GM11168 (cell line): Measurements from ENCODE around the gene KLF12.

Experiments used
- in situ Hi-C: fragments of 300-500 bp; cut with MboI; formaldehyde crosslinking; loops from one replicate; pipeline ENCODE4 v1.12.0; 2022; ENCODE audit warnings: low sequenced_read_pairs; ENCODE audit not compliant: unreplicated experiment

KLF12 gene

GRCh38 chr13:74134221-74134776 lies at the start of gene KLF12:
TSS of gene KLF12 (minus strand) at chr13:74134404.
- in situ Hi-C loops, result no loop called here

DNA sequence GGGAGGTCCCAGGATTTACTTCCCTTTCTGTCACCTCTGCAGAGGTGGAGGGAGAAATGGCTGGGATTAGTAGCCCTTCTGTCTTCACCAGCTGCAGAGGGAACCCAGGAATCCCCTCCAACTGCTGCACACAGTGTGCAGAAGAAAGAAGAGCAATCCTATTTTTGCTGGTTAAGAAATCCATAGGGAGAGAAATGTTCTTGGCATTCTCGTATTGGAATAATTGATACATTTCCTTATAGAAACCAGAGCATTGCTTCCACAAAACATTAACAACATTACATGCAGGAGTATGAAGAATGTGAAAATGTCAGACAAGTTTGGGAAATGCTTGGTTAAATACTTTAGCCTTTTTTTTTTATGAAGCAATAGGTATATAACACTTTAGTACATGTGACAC lies 48.3 kb upstream of the KLF12 start:
- in situ Hi-C loops, result no loop called here

DNA sequence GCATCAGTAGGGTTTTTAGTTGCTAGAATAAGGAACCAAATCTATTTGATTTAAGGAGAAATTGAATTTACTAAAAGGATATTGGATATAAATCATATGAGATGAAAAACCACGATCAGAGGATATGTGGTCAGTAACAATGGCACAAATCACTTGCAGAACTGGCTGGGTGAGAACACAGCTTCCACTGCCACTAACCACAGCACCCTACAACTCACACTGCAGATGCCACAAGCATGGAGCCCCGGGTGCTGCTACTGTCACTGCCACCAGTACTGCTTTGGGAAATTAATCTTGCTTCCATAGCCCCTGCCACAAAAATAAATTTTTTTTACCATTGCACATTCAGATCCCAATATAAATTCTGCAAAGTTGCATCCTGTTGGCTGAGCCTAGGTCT lies 40.6 kb upstream of the KLF12 start:
- in situ Hi-C loops, result no loop called here

DNA sequence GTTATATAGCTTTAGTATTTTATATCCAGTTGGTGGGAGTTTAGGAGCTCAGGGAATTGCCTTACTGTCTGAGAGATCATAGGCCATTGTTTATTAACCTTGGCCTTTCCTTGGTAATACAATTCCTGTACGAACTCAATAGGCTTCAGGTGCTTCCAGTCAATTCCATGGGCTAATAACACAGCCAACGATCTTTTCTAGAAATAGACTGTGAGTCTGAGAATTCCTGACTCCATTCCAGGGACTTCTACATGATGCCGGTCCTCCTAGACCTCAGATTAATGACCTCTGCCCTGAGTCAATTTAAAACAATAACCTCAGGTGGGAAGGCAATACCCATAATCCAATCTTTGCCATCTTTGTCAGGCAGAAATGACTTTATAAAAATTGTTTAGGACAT lies 39.6 kb upstream of the KLF12 start:
- in situ Hi-C loops, result no loop called here

DNA sequence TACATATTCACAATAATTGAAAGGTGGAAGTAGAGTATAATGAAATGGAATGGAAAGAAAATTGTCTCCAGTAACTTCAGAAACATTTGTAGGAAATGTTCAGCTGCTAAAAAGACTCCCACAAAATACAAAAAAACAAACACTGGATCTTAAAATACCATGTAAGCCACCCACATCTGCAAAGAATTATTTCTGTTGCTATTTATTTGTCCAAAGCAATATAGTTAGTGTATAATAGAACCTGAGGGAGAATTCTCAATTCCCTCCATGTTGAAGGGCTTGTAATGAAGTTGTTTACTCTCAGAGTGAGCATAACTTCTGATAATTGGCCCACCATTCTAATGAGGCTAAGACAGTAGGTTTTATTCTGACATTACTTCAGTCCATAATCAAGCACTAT lies 37.4 kb upstream of the KLF12 start:
- in situ Hi-C loops, result no loop called here

GRCh38 chr13:74169676-74170075 lies 35.5 kb upstream of the KLF12 start:
- in situ Hi-C loops, result no loop called here

DNA sequence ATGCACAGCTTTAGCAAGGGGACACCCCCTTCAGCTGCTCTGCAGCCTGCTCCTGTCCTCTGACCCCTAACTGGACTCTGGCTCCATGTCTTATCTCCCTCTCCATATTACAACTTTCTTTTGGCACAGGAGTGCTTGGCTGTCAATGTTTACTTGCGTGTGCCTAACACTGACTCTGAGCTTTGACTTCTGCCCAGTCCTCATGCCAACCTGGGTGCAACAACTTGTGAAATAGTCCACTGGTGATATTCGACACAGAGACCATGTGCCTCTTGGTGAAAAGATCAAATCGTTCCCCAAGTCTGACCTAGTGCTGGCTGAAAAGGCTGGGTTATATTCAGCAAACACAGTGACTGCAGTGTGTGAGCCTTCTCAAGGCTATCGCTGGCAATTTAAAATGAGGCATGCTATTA lies 34.1 kb upstream of the KLF12 start:
- in situ Hi-C loops, result no loop called here

DNA sequence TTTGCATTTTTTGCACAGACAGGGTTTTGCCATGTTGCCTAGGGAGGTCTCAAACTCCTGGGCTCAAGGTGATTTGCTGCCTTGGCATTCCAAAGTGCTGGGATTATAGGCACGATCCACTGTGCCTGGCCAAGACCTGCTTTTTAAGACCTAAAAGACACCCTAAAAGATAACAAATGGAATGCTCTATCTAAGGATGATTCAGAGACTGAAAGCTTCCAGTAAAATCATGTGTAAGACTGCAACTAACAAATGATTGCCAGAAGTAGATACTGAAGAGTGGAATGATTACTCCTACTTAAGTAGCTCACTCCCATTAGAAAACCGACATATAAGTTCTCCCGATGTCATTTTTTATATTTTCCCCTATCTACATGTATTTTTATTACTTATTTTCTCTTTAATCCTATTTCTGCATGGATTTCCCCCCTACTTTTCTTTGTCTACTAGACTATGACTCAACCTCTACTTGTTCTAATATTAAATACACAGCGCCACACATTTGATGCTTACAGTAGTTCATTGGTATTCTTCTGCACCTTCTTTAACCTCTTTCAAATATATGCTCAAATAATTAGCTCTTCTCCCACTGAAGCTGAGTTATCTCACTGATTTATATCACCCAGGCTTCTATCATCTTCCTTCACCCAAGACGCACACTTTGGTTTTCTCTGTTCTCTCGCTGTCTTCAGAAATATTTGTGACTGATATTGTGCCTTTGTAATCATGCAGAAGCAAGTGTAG lies 32.2 kb upstream of the KLF12 start:
- in situ Hi-C loops, result no loop called here

DNA sequence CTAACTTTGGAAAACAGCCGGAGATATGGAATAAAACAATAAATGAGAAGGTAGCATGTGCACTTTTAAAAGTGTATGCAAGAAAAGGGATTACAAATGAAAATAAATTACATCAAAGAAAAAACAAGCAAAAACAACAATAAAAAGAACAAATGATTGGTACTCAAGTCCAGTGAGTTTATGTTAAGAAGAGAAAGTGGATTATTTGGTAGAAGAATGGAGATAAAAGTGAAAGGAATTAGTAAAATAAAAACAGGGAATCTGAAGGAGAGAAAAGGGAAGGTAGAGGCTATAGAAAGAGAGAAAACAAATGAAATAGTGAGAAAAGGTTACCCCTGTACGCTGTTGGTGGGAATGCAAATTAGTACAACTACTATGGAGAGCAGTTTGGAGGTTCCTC lies 28.6 kb upstream of the KLF12 start:
- in situ Hi-C loops, result no loop called here

GRCh38 chr13:74162135-74162534 lies 27.9 kb upstream of the KLF12 start:
- in situ Hi-C loops, result no loop called here

DNA sequence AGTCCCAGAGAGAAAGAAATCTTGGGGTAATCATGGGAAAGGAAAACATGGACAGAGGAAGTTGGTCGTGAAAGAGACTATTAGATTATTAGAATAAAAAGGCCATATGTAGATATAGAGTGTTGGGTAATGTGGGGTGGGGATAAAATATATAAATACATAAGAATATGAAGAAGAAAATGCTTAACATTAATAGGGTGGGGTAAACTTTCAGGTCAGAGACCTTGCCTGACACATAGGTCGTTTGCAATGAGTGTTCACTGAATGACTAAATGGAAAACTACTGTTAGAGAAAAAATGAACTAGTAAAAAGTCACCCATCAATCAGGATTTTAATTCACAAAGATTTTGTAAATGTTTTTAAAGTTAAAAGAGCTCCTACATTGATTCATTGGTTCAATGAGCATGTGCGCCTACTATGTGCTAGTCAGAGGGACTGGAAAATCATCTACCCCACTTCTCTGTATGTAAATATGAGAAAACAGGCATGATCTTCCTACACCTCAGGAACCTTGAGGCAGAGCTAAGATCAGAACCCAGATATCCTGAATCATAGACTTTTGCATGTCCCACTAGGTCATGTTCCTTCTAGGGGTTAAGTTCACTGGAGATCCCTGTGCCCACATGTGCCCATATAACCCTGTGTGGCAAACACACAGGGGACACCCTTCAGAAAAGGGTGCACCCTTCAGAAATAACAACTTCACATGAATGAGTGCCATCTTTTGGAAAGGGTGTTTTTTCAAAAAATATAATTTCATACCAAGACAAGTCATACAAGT lies 24.6 kb upstream of the KLF12 start:
- in situ Hi-C loops, result no loop called here

GRCh38 chr13:74158028-74158427 lies 23.8 kb upstream of the KLF12 start:
- in situ Hi-C loops, result no loop called here

DNA sequence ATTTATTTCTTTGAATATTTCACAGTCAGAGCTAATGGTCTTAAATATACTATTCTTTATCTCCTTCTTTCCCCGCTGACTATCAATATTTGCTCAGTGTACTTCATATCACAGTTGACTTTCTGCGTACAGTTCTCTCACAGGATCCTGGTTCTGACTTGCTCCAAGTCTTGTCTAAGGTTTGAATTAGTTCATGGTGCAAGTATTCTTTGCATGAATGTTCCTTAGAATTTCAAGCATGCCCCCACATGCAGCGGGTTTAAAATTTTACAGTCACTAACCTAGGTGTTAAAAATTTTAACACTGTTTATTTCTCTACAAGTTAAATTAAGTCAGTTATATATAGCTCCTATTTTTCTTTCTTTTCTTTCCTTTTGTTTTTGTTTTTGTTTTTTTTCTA lies 20.8 kb upstream of the KLF12 start:
- in situ Hi-C loops, result no loop called here

DNA sequence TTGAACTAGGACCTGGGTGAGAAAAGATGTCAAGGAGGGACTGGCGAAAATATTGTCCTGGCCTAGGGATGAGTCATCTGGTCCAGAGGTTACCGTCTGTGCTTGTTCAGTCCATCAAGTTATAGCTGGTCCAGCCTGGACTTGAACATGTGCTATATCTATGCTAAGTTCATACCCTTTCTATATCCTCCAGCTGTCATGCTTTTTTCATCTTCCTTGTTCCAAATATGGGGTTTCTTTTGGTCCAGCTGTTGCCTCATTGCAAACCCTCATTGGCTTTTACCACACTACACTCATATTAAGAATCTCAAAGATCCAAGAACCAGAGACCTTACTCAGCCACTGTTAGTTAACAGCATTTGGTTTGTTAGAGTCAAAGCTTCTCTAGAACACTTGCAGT lies 19.1 kb upstream of the KLF12 start:
- in situ Hi-C loops, result no loop called here

GRCh38 chr13:74151859-74152258 lies 17.7 kb upstream of the KLF12 start:
- in situ Hi-C loops, result no loop called here

DNA sequence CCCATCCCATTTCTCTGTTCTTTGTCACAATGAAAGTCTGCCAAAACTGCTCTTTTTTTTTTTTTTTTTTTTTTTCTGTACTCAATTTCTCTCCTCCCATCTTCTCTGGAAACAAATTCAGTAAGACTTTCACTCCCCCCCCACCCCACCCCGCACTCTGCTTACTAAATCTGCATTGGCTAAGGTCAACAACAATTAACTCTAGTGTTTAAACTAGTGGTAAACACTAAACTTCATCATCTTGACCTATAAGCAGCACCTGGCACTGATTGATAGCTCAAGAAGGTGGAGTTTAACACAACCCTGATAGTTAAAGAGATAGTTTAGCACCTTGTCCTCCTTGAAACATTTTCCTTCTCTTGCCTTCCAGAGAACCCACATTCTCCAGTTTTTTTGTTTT lies 14.1 kb upstream of the KLF12 start:
- in situ Hi-C loops, result no loop called here

GRCh38 chr13:74145249-74145975 lies 11.2 kb upstream of the KLF12 start:
- in situ Hi-C loops, result no loop called here

DNA sequence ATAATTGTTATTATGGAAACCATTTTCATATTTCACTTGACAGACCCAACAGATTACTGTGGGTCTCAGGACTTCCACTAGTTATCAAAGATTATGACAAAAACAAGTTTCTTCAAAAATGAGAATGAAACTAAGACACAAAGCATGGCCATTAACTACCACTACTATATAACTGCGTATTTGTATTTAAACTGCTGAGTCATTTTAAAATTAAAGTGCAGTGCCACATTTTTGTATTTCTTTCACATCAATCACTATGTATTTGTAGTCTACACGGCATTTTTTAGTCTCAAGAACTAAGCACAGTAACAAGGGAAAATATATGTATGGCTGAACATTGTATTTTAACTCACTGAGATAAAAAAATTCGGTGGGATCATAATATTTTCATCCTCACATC lies 10.1 kb upstream of the KLF12 start:
- in situ Hi-C loops, result no loop called here

DNA sequence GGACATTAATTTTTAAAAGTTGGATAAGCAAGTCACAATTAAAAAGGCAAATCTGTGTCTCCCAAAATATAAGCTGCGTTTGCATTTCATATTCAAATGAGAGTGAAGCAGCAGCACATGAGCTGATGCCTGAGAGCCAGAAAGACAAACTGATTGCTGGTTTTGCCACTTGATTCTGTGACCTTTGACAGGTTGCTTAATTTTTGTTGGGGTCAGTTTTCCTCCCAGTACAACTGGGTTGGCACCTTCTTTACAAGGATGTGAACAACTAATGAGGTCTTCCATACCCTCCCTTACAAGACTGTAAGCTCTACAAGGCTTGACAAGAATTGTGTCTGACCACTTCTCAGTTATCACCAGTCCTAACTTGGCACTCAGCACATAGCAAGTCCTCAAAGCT lies 8.1 kb upstream of the KLF12 start:
- in situ Hi-C loops, result no loop called here

DNA sequence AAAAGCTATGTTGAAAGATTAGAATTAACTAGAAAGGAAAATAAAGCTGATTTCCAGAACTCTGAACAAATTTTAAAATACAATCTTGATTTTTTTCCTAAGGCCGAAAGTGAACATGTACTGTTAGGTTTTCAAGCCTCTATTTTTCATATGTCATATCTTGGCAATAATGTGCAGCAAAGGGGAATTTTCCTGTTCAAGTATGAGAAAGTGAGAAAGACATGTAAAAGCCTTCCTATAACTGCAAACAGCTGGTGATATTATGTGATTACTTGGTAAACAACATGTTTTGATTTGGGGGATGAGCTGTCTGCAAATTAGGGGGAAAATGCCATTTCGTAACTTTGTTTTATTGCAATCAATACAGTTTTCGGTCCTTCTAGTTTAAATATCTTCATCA lies 4.0 kb upstream of the KLF12 start:
- in situ Hi-C loops, result no loop called here

DNA sequence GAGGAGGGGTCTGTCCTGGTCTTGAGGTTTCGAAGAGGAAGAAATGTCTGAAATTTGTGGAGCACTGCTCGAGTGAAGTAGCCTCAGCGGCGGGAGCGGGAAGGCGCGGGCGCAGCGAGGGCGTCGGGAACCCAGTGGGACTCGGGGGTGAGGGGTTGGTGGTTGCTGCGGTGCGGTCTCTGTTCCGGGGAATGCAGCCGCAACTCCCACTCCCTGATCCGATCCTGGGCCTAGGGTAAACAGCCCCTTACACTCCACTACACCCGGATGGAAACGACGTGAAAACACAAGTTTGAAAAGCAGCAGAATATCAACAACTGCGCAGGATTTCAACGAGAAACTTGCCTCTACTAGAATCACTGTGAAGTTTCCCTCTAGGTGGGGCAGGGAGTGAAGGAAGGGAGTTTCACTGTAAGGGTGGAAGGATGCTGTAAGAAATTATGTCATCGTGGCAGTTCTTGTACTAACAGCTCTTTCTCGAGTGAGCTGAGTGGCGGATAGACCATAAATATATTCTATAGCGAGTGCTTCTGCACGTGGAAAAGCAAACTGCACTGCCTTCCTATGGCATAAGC lies 2.0 kb upstream of the KLF12 start:
- in situ Hi-C loops, result no loop called here
